PC-9 (cell line): ENCODE data around the gene EPHB2.

Experiments
- CTCF ChIP-seq: fragments of 200-600 bp; sonication (generic); conservative IDR thresholded peaks from 2 replicates; pipeline ENCODE4 v1.6.1; 2017; ENCODE audit warnings: mixed run types, antibody characterized with exemption, mild to moderate bottlenecking, moderate library complexity
- EZH2 ChIP-seq: fragments of 200-600 bp; sonication (generic); IDR thresholded peaks from 2 replicates; pipeline ENCODE4 v1.8.0; 2017; ENCODE audit warnings: antibody characterized with exemption, low read depth

GRCh38 chr1:22816067-22816775, 105.6 kb downstream of the EPHB2 start:
- TF ChIP-seq EZH2 = no peak
- TF ChIP-seq CTCF = no peak
